Ishikawa (cell line): ENCODE measurements around the gene SLC25A6.

Experiments
- CEBPB ChIP-seq: IDR thresholded peaks from 2 replicates; pipeline ENCODE4 v1.6.1; 2012
- CREB1 ChIP-seq: IDR thresholded peaks from 2 replicates; pipeline ENCODE4 v1.6.1; 2012; ENCODE audit warnings: low read depth
- EGR1 ChIP-seq: IDR thresholded peaks from 2 replicates; pipeline ENCODE4 v1.6.1; 2012
- EP300 ChIP-seq: IDR thresholded peaks from 2 replicates; pipeline ENCODE4 v1.6.1; 2012; ENCODE audit warnings: borderline replicate concordance
- FOXM1 ChIP-seq: IDR thresholded peaks from 2 replicates; pipeline ENCODE4 v1.6.1; 2012; ENCODE audit warnings: low read depth, borderline replicate concordance
- MAX ChIP-seq: IDR thresholded peaks from 2 replicates; pipeline ENCODE4 v1.6.1; 2012
- NFIC ChIP-seq: IDR thresholded peaks from 2 replicates; pipeline ENCODE4 v1.6.1; 2012
- RAD21 ChIP-seq: IDR thresholded peaks from 2 replicates; pipeline ENCODE4 v1.6.1; 2012; ENCODE audit warnings: low read depth
- REST ChIP-seq: IDR thresholded peaks from 2 replicates; pipeline ENCODE4 v1.6.1; 2012; ENCODE audit warnings: low read depth, mild to moderate bottlenecking
- TAF1 ChIP-seq: IDR thresholded peaks from 2 replicates; pipeline ENCODE4 v1.6.1; 2012; ENCODE audit warnings: low read depth, mild to moderate bottlenecking
- TCF12 ChIP-seq: IDR thresholded peaks from 2 replicates; pipeline ENCODE4 v1.6.1; 2012; ENCODE audit warnings: low read depth
- TEAD4 ChIP-seq: IDR thresholded peaks from 2 replicates; pipeline ENCODE4 v1.6.1; 2012
- USF1 ChIP-seq: IDR thresholded peaks from 2 replicates; pipeline ENCODE4 v1.6.1; 2012
- YY1 ChIP-seq: IDR thresholded peaks from 2 replicates; pipeline ENCODE4 v1.6.1; 2012; ENCODE audit warnings: low read depth
- ZBTB7A ChIP-seq: IDR thresholded peaks from 2 replicates; pipeline ENCODE4 v1.6.1; 2012; ENCODE audit warnings: low read depth

Gene SLC25A6

GRCh38 chrX:1388651-1389050, 3.3 kb downstream of the SLC25A6 start:
- TF ChIP-seq CEBPB (no peak), ZBTB7A (no peak), FOXM1 (no peak), NFIC (no peak)

GRCh38 chrX:1387141-1387776, 4.7 kb downstream of the SLC25A6 start:
- TF ChIP-seq ZBTB7A (no peak), USF1 (no peak), MAX (no peak), FOXM1 (no peak), CEBPB (no peak), EP300 (no peak), TEAD4 (no peak), TCF12 (no peak), YY1 (no peak), RAD21 (no peak)

- no peak for TF ChIP-seq USF1
- no peak for TF ChIP-seq TAF1
- TF ChIP-seq TCF12 = no peak
- TF ChIP-seq CREB1 = no peak
- no peak for TF ChIP-seq MAX
- no peak for TF ChIP-seq NFIC
- TF ChIP-seq REST = no peak
- TF ChIP-seq EGR1 = no peak
- no peak for TF ChIP-seq TEAD4
Measured at GRCh38 chrX:1386338-1387127, 5.4 kb downstream of the SLC25A6 start.

- no peak for TF ChIP-seq FOXM1
- no peak for TF ChIP-seq EP300
- TF ChIP-seq TCF12 = no peak
- TF ChIP-seq USF1 = no peak
- no peak for TF ChIP-seq REST
- TF ChIP-seq YY1 = no peak
- no peak for TF ChIP-seq TAF1
- no peak for TF ChIP-seq TEAD4
- no peak for TF ChIP-seq MAX
- TF ChIP-seq CREB1 = no peak
- TF ChIP-seq RAD21 = no peak
- no peak for TF ChIP-seq CEBPB
- TF ChIP-seq EGR1 = no peak
- no peak for TF ChIP-seq NFIC
- TF ChIP-seq ZBTB7A = no peak
Measured at GRCh38 chrX:1385253-1386223, 6.4 kb downstream of the SLC25A6 start.
